ENCODE results near the gene OBSCN. TPM values are rescaled to one million over a fixed set of nuclear protein-coding genes. Genes with fewer than 3 reads are reported as not detected.

The OBSCN gene
- total and polyA plus RNA-seq, 2 of the 4 experiments (the other 2 are of a cell fraction) = 4.1 to 9.5 TPM

GRCh38 chr1:228279722-228280105 lies 71.9 kb downstream of the OBSCN start:
- H3K4me2 ChIP-seq (ENCODE audit: low read depth, low read length) = no peak overlapping the region
- peaks cover 8% of the 10 kb centered on the region for H3K4me1 ChIP-seq (ENCODE audit: control insufficient read depth, insufficient read depth, low read length)
- peaks cover 57% of the 10 kb centered on the region for H3K36me3 ChIP-seq (ENCODE audit: control insufficient read depth, insufficient read depth, low read length)
- H3K27me3 ChIP-seq (ENCODE audit: control insufficient read depth, insufficient read depth, low read length) = no peaks in the 10 kb centered on the region
- H3K18ac ChIP-seq (ENCODE audit: low read depth, low read length) = no peak overlapping the region
- TF ChIP-seq MXI1 (IDR thresholded peaks at IDR 0.05; ENCODE audit: borderline replicate concordance, low read depth, low read length) (no peak), CEBPB (IDR thresholded peaks at IDR 0.05; ENCODE audit: low read depth, low read length) (no peak), CHD1 (IDR thresholded peaks at IDR 0.05; ENCODE audit: low read depth, low read length) (no peak), POLR2A (IDR thresholded peaks at IDR 0.05; ENCODE audit: low read depth, low read length) (no peak), MAZ (IDR thresholded peaks at IDR 0.05; ENCODE audit: borderline replicate concordance, low read depth, low read length) (no peak), BHLHE40 (IDR thresholded peaks at IDR 0.05; ENCODE audit: low read depth, low read length) (no peak), NFE2L2 (IDR thresholded peaks at IDR 0.05; ENCODE audit: low read depth, low read length) (no peak), MAFK (IDR thresholded peaks at IDR 0.05; ENCODE audit: low read depth, low read length) (no peak), RCOR1 (IDR thresholded peaks at IDR 0.05; ENCODE audit: insufficient replicate concordance, low read length) (no peak), USF2 (IDR thresholded peaks at IDR 0.05; ENCODE audit: low read depth, low read length) (no peak), RFX5 (IDR thresholded peaks at IDR 0.05; ENCODE audit: low read depth, low read length) (no peak), SMC3 (IDR thresholded peaks at IDR 0.05; ENCODE audit: low read depth, low read length) (no peak), ELK1 (IDR thresholded peaks at IDR 0.05; ENCODE audit: borderline replicate concordance, low read depth, low read length) (no peak), FOS (IDR thresholded peaks at IDR 0.05; ENCODE audit: low read depth, low read length) (no peak), RAD21 (IDR thresholded peaks at IDR 0.05; ENCODE audit: low read length) (no peak)
- TF ChIP-seq, protein P1, sequence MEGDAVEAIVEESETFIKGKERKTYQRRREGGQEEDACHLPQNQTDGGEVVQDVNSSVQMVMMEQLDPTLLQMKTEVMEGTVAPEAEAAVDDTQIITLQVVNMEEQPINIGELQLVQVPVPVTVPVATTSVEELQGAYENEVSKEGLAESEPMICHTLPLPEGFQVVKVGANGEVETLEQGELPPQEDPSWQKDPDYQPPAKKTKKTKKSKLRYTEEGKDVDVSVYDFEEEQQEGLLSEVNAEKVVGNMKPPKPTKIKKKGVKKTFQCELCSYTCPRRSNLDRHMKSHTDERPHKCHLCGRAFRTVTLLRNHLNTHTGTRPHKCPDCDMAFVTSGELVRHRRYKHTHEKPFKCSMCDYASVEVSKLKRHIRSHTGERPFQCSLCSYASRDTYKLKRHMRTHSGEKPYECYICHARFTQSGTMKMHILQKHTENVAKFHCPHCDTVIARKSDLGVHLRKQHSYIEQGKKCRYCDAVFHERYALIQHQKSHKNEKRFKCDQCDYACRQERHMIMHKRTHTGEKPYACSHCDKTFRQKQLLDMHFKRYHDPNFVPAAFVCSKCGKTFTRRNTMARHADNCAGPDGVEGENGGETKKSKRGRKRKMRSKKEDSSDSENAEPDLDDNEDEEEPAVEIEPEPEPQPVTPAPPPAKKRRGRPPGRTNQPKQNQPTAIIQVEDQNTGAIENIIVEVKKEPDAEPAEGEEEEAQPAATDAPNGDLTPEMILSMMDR (conservative IDR thresholded peaks at IDR 0.05; ENCODE audit: low read depth, low read length) = no peak
- no peak overlapping the region for H2BK20ac ChIP-seq (ENCODE audit: low read depth, low read length)
- no peak overlapping the region for H2BK120ac ChIP-seq (ENCODE audit: low read depth, low read length)
- H3K56ac ChIP-seq (ENCODE audit: extremely low read depth, insufficient read depth, low read length) = no peak overlapping the region
- H2BK15ac ChIP-seq (ENCODE audit: low read depth, low read length) = no peak overlapping the region
- no peak overlapping the region for H2AFZ ChIP-seq (replicated peaks; ENCODE audit: low read length, poor library complexity)
- DNase-seq = no peak
- no peak overlapping the region for H2BK5ac ChIP-seq (ENCODE audit: low read depth, low read length, poor library complexity, severe bottlenecking)
- intact Hi-C loops (cut with micrococcal nuclease) (loop anchor here (10.0 kb wide), 1 partner anchor 145 kb away; no protein-coding TSS in a partner anchor), dilution Hi-C loops (cut with HindIII; ENCODE audit: low sequenced_read_pairs, unreplicated experiment) (no loop called here), in situ Hi-C loops (cut with MboI; ENCODE audit: low sequenced_read_pairs) (no loop called here)
- H4K20me1 ChIP-seq (ENCODE audit: insufficient read depth, low read length) = no peaks in the 10 kb centered on the region
- 70% methylated on average over 5 of the region's 12 CpGs; no CpG with 5 or more reads in 1 of the 2 experiments for WGBS, 2 experiments (ENCODE audit: extremely low coverage in 2 of 2, insufficient read length in 1 of 2)
- no peaks in the 10 kb centered on the region for H3K9me3 ChIP-seq (ENCODE audit: control insufficient read depth, insufficient read depth, low read length)
- H3K27ac ChIP-seq (ENCODE audit: insufficient read depth, low read length) = no peak overlapping the region
- H3K79me1 ChIP-seq (ENCODE audit: low read depth in 1 of 2, low read length in 2 of 2) = peaks cover 5 to 15% of the 10 kb centered on the region in 2 experiments; a peak in 2 of 4 replicates
- no peak overlapping the region for H3K9ac ChIP-seq (ENCODE audit: low read depth, low read length)
- no peak overlapping the region for H3K4me3 ChIP-seq (ENCODE audit: insufficient read depth, low read depth, low read length)
- peaks cover 4% of the 10 kb centered on the region; the same call in 1 of the 2 replicates for H3K9me1 ChIP-seq (ENCODE audit: insufficient read depth, low read length)
- no peak for ATAC-seq (ENCODE audit: low read depth)
- POLR2A ChIA-PET (ENCODE audit: unreplicated experiment) = no interaction called here
- H3K14ac ChIP-seq (replicated peaks; ENCODE audit: low read depth, low read length) = no peak overlapping the region
- TSS peak; percentile 67 for BruUV-seq (replicated peaks)
- H4K5ac ChIP-seq (ENCODE audit: low read depth, low read length) = no peak overlapping the region
- H3K23ac ChIP-seq (ENCODE audit: low read depth, low read length) = no peak overlapping the region
- H2AK9ac ChIP-seq (replicated peaks; ENCODE audit: low read depth, low read length, poor library complexity) = no peak overlapping the region
- H4K91ac ChIP-seq (ENCODE audit: insufficient read depth, low read depth, low read length) = no peak overlapping the region
- no peak overlapping the region for H3K4ac ChIP-seq (ENCODE audit: low read depth, low read length)
- no peak overlapping the region for H4K8ac ChIP-seq (ENCODE audit: low read depth in 2 of 2, low read length in 2 of 2)
- CTCF ChIA-PET = no interaction called here
- H2AK5ac ChIP-seq (ENCODE audit: low read depth, low read length) = no peak overlapping the region
